ENCODE data around the gene TGM4.
"Not testable (repeated sequence)": the region's sequence is repeated elsewhere in the genome, so short reads cannot be mapped to it uniquely, and the experiment has no call there.

TGM4 gene

GRCh38 chr3:44874308-44874707, at the start of gene TGM4:
TGM4 (plus strand) TSS chr3:44874608; CDS start chr3:44874679, 71 bp downstream.
- no peak for DNase-seq (ENCODE audit: low spot score)

GRCh38 chr3:44825264-44825925, 49.0 kb upstream of the TGM4 start:
- peak; percentile 94 for DNase-seq (ENCODE audit: low spot score)

- DNase-seq (ENCODE audit: low spot score): no peak
Observed at GRCh38 chr3:44827196-44827595, 47.2 kb upstream of the TGM4 start.

GRCh38 chr3:44831232-44831631, 43.2 kb upstream of the TGM4 start:
- DNase-seq (ENCODE audit: low spot score): no peak

- no peak for DNase-seq (ENCODE audit: low spot score)
Observed at GRCh38 chr3:44832032-44832431, 42.4 kb upstream of the TGM4 start.

- DNase-seq (ENCODE audit: low spot score): no peak
Observed at GRCh38 chr3:44832965-44833364, 41.4 kb upstream of the TGM4 start.

- no peak for DNase-seq (ENCODE audit: low spot score)
Observed at GRCh38 chr3:44833394-44833793, 41.0 kb upstream of the TGM4 start.

GRCh38 chr3:44835684-44836083, 38.7 kb upstream of the TGM4 start:
- DNase-seq (ENCODE audit: low spot score): no peak

GRCh38 chr3:44842376-44842775, 32.0 kb upstream of the TGM4 start:
- DNase-seq (ENCODE audit: low spot score): no peak

- no peak for DNase-seq (ENCODE audit: low spot score)
Observed at GRCh38 chr3:44845528-44846520, 28.6 kb upstream of the TGM4 start.

- no peak for DNase-seq (ENCODE audit: low spot score)
Observed at GRCh38 chr3:44848634-44849033, 25.8 kb upstream of the TGM4 start.

- not testable (repeated sequence) for DNase-seq (ENCODE audit: low spot score)
Observed at GRCh38 chr3:44856663-44857062, 17.7 kb upstream of the TGM4 start.

GRCh38 chr3:44860117-44860516, 14.3 kb upstream of the TGM4 start:
- DNase-seq (ENCODE audit: low spot score): no peak

GRCh38 chr3:44861412-44862225, 12.8 kb upstream of the TGM4 start, which contains the start of gene TMEM42:
TMEM42 (plus strand) TSS chr3:44861912; CDS start chr3:44861925, 13 bp downstream.
- DNase-seq (ENCODE audit: low spot score): peak; percentile 90

GRCh38 chr3:44862226-44862637, 12.2 kb upstream of the TGM4 start:
- DNase-seq (ENCODE audit: low spot score): peak; percentile 40

GRCh38 chr3:44865272-44866035, 9.0 kb upstream of the TGM4 start:
- DNase-seq (ENCODE audit: low spot score): no peak

GRCh38 chr3:44867421-44868111, 6.8 kb upstream of the TGM4 start:
- no peak for DNase-seq (ENCODE audit: low spot score)

GRCh38 chr3:44870375-44871061, 3.9 kb upstream of the TGM4 start:
- no peak for DNase-seq (ENCODE audit: low spot score)

- no peak for DNase-seq (ENCODE audit: low spot score)
Observed at GRCh38 chr3:44875596-44875995, 1.2 kb downstream of the TGM4 start.

- DNase-seq (ENCODE audit: low spot score): no peak
Observed at GRCh38 chr3:44877333-44877732, 2.9 kb downstream of the TGM4 start.

Measured in kidney tubule cell (primary cell).